Activated CD8-positive, alpha-beta memory T cell treated with anti-CD3 and anti-CD28 coated beads for 1 hour (primary cell): Measurements from ENCODE around the gene GABRG2.
"Not testable (repeated sequence)": the region's sequence is repeated elsewhere in the genome, so short reads cannot be mapped to it uniquely, and the experiment has no call there.

Experiments
- DNase-seq, 2 donors: peaks; one replicate each; pipeline ENCODE4 v3.0.0-alpha.2; 2020; ENCODE audit warnings: low read depth in 1 of 2; ENCODE audit errors: extremely low read depth in 1 of 2

Gene GABRG2

DNA sequence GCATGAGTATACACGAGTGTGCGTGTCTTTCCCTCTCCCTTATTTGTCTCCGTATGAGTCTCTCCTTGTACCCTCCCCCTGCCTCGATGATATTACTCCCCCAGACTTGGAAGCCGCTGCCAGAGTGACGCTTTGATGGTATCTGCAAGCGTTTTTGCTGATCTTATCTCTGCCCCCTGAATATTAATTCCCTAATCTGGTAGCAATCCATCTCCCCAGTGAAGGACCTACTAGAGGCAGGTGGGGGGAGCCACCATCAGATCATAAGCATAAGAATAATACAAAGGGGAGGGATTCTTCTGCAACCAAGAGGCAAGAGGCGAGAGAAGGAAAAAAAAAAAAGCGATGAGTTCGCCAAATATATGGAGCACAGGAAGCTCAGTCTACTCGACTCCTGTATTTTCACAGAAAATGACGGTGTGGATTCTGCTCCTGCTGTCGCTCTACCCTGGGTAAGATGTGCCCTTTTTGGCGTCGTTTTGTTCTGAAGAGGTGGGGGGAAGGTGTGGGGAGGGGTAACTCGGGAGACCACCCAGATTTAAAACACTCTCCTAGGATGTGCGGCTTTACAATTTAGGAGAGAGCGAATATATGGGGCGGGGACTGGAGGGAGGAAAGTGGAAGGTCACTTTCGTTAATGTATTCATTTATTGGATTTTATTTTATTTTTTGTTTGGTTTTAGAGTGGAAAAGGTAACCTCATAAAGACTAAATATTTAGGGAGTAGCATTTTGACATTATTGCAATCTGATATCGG is at the start of gene GABRG2:
Gene GABRG2, plus strand, starts transcription at position 119 of the 757 bp plus-strand sequence. Its CDS starts 227 bp downstream, at position 346.
- DNase-seq, result no peak

DNA sequence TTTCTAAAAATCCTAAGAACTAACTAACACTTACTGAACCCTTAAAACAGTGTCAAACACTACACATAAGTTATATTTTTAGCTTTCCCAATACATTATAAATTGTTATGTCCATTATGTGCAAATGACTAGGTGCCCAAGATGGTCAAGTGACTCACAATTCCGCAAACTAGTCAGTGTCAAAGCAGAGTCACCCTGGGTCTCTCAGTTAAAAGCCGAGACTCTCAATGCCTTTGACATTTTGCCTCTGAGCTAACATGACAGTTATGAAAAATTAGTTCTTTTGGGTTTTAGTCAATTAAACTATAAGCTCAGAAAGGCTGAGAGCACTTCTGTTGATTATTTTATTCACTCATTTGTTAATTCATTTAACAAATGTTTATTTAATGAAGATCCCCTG is 42.3 kb upstream of the GABRG2 start:
- no peak for DNase-seq

DNA sequence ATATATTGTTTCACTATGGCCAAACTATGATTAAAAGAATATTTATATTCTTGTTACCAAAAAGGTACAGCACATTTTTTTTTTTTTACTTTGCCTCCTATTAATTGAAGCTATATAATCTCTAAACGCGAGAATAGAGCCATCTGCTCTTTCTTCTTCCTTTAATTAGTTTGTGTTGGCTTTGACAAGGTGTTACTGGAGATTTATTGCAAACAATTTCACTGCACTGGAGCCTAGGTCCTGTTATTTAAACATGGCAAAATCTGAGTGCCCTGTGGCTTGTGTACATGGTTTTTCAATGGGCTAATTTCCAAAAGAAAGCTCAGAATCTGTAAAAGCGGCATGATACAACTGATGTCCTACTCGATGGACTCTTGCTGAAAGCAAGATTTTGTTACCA is 40.8 kb upstream of the GABRG2 start:
- no peak for DNase-seq

DNA sequence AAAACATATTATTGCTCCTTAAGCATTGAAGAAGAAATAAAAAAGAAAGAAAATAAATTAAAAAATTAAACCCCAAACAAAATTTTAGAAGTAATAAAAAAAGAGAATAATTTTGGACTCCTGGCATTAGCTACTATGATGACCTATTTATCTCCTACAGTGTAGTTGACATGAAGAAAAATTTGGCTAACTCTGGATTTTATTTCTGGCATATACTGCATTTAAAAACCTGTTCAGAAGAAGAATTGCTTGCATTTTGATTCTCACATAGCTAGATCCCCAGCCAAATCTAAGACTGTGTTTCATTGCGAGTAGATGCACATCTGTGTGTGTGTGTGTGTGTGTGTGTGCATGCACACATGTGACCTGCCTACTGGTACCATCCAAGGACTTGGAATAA is 30.1 kb upstream of the GABRG2 start:
- no peak for DNase-seq

DNA sequence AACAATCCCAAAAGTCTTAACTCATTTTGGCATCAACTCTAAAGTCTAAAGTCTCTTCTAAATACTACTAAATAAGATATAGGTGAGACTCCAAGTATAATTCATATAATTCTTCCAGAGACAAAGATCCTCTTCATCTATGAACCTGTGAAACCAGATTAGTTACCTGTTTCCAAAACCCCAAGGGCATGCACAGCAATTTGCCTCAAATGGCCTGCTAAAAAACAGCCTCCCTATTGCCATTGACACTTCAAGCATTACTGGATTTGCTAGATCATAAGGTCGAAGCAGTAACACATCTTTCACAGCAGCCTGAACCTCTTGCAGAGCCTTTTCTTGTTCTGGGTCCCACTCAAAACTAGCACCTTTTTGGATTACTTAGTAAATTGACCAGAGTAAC is 20.3 kb upstream of the GABRG2 start:
- DNase-seq, result no peak

DNA sequence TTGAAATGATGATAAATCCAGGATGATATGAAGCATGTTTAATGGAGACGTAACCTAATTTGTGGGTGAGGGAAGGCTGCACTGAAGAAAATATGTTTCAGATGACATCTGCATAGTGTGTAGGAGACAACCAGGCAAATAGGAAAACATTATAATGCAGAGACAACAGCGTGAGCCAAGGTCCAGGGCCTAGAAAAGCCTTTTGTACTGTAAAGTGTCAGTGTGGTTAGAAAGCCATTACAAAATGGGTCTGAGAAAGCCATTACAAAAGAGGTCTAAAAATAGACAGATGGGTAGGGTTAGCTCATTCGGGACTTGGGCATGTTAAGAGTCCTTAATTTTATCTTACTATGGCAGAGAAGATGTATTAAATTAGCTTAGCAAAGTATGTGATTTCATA is 14.9 kb upstream of the GABRG2 start:
- DNase-seq, result no peak

DNA sequence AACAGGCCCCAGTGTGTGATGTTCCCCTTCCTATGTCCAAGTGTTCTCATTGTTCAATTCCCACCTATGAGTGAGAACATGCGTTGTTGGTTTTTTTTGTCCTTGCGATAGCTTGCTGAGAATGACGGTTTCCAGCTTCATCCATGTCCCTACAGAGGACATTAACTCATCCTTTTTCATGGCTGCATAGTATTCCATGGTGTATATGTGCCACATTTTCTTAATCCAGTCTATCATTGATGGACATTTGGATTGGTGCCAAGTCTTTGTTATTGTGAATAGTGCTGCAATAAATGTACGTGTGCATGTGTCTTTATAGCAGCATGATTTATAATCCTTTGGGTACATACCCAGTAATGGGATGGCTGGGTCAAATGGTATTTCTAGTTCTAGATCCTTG is 12.5 kb upstream of the GABRG2 start:
- not testable (repeated sequence) for DNase-seq

DNA sequence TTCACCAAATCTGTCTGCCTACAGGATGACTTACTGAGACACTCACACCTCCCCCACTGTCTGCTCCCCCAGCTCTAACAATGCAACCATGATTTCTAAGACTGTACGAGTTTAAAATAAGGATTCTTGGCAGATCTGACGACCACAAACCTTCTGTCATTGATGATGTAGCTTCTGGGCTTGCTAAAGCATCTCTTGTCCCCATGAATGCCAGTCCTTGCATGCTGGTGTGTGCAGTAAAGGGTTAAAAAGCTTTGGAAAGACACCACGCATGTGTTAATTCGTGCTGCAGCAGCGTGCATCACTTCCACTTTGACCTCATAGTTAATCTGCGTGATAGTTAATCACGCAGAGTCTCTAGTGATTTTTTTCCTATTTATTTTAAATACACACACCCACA is 411 bp upstream of the GABRG2 start:
- DNase-seq, result no peak

DNA sequence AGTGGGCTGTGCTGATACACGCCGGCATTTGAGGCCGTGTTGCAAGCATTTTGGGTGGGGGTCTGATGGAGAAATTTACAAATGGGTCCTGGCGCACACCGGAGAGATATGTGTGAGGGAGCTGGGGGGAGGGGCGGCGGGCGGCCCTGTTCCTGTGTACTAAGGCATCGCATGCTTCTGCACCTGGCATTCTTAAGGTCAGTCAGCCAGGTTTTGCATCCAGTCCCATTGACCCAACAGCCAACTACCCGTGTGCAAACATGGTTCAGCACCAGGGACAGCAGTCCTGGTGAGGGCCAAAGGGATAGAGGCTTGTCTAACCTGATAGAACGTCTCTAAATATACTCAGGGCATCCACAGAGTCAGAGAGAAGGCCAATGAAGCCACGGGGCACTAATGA is 839 bp downstream of the GABRG2 start:
- no peak for DNase-seq

DNA sequence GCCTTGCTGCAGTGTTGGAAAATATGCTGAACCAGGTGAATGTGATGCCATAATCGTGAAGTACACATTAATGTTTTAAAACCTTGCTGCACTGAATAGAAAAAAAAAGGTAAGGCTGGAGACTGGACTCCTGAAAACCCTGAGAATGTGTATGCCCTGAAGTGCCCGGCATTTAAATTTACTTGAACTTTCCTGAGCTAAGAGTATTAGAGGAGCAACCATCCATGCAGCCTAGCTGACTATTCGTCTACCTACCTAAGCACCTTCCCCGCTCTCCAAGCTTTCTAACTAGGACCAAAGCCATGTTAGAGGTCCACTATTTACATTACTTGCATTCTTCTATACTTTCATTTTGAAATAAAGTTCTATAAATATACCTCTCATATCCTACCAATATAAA is 1.4 kb downstream of the GABRG2 start:
- no peak for DNase-seq

DNA sequence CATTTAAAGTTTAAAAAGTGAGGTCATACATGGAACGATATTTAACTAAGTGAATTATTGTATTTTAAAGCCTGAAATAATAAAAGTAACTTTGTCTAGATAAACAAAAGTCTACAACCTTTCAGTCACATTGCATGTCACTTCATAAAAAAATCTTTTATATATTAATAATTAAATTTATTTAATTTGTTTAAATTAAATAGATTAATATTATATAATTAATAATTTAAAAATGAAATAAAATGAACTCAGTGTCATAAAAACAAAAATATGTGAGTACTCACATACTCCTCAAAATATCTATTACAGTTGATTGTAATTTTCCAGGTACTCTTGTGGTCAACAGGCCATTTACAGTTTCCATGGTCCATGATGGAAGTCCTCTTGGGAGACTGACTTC is 11.2 kb downstream of the GABRG2 start:
- DNase-seq, result no peak

DNA sequence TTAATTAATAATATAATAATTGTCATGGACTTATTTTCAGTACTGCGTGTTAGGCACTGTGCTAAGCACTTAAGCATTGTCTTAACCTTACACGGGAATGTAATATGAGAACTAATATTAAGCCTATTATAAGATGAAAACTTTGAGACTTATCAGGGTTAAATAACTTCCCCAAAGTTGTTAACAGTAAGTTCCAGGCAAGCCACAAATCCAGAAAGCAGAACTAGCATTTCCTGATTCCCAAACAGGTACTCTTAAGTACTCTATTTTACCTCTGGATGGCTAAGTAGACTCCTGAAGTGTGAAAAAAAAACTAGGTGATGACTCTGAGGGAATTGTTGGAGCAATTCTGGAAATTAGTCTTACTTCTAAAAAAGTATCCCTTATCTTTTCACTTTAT is 23.8 kb downstream of the GABRG2 start:
- DNase-seq, result no peak

DNA sequence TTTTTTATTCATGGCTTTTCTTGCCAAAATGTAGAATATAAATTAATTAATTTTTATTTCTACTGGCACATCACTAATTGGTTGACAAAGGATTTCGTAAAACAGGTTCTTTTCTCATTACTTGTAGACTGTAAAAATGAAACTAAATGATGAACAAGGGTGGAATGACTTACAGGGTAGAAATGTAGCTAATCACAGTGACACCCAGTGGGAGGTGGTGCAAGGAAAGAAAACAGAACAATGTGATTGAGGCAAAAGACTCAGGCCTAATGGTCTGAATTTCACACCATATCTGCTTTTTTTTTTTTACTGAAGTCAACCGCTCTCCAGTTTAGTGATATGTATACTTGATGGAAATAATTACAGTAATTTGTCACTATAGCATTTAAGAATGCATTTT is 28.9 kb downstream of the GABRG2 start:
- no peak for DNase-seq

DNA sequence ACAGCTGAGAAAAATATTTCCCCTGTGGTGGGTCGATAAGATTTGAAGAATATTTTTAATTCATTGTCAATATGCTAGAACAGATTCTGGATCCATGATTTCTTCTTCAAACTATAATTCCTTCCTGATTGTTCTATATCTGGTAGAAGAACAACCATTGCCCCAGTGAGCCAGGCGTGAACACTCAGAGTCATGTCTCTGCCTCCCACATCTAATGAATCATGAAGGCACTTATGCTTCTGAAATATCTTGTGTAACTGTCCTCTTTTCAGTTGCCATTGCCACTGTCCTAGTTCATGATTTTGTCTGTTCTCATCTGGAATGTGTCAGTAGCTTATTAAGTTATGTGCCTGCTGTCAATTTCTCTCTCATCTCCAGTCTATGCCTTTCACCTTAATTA is 40.0 kb downstream of the GABRG2 start:
- DNase-seq, result no peak

DNA sequence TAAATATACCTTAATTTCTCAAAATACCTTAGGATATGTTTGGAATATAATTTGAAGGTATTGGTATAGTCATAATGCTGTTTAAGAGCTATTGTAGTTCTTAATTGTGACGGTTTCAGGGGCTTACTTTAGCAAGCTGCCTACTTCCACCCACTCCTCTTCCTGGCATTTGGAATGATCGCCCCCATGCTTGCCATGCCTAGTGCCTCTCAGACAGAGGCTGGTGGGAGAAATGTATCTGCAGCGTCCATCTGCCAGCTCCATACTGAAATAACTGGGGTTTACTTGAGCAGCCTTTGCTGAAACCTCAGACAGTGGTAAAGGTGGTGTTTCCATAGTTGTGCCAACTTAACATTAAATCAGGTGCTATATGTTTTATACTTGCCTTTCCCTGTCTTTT is 52.2 kb downstream of the GABRG2 start:
- no peak for DNase-seq

DNA sequence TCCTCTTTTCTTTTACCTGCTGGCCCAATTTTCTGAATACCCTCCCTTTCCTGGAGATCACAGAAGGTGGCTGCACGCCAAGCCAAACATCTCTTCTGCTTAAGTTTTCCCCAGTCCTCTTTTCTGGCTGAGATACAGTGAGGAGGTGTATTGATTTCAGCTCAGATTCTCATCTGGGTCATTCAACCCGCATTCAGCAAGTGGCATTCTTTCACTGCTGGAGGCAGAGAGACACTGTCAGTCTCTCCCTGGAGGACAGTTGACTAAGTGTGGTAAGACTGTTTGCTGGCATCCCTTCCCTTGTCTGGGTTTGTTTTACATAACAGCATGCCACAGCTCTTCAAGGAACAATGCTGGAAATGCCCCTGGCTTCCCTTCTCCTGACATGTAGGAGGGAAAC is 60.5 kb downstream of the GABRG2 start:
- no peak for DNase-seq

DNA sequence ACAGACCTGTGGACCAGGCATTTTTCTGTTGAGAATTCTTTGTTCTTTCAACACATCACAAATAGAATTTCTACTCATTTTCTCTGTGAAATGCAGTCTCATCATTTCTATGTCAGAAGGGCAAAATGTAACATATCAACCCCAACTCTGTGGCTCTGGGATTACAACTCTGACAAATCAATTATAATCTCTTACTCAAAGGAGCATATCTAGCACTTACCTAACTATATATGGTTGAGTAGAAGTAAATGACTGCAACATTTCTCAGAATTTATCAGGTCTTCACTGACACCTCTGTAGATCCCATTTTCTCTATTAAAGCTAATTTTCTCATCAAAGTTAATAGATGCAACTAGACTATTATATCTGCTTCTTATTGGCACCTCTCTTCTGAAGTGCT is 64.8 kb downstream of the GABRG2 start:
- DNase-seq, result no peak

DNA sequence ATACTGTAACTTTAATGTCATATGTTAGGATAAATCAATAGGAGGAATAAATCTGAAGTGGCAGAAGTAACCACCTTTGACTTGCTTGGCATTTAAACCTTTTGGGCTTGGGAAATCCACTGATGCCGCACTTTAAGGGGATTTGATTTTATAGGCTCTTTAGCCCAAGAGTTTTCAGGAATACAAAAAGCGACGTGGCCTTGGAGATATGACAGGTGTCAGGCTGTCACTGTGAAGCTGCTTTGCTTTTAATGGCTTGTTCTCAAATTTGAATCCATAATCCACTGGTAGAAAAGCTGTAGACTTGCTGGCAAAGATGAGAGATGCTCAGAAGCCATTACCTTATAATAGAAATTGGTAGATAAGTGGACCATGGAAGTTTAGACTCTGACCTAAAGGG is 71.6 kb downstream of the GABRG2 start:
- DNase-seq, result no peak

DNA sequence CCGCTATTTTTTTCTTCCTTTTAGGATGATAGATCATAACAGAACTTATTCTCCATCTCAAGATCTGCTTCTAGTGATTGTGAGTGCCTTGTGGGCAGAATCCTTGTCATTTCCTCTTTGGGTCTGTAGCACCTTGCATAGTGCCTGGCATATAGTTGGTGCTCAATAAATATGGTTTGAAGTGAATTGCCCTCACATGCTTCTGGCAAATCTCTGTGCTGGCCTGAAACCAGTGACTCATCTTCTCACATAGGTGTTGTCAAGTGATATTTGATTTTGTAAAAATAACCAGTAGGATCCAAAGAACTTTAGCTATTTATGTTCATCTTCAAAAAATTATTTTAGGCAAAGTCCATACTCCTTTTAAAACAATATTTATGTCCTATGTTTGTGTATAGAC is 86.7 kb downstream of the GABRG2 start:
- no peak for DNase-seq

DNA sequence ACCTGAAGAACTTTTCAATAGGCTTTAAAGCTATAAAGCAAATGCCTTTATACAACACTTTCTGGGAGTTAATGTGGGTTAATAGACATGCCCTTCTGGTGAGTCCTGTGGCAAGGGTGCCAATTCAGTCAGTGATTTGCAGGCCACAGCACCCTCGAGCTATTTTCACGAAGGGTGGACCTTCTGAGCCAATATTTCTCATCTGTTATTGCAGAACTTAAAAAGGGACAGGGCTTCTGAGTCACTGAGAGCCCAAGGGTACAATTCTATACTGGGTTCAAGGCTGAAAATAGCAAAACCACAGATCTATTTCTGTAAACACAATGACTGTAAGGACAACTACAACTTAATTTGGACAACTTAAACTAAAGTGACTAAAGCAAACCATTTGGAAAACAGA is 92.8 kb downstream of the GABRG2 start:
- no peak for DNase-seq

DNA sequence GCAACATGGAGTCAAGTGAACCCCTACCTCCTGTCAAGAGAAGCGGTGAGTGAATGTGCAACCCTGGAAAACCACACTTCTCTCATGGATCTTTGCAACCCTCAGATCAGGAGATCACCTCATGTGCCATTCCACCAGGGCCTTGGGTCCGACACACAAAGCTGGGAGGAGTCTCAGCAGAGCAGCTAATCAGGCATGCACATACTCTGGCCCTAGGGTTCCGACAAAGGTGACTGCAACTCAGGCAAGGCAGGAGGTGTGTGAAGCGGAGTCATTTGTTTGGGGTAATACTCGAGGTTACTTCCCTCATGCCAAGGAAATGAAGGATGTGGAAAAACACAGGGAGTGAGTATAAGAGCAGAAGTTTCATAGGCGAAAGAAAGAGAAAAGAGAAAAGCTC is 96.1 kb downstream of the GABRG2 start:
- no peak for DNase-seq

DNA sequence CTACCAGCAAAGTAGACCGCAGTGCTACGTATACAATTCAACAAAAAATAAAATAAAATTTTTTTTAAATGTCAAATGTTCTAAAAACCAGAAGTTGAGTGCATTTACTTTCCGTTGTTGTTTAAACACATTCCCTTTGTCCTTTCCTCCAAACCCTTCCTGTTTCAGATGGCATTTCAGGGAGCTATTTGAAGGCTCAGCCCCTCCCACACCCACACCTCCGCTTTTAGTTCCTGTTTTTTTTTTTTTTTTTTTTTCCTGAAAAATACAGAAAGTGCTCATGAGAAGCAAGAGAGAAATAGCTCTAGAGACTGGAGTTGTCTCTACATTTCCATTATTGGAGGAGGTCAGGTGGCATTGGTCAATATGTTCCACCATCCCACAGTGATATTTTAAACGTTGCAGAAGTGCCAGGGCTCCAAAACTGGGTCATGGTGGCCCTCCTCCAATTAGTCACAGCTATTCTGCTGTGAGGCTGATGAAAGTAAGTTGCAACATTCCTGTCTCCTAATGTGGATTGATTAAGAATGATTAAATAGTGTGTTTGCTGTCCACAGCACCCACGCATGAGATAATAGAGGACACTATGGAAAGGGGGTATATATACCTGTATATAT is 106.9 kb downstream of the GABRG2 start:
- DNase-seq, result no peak

DNA sequence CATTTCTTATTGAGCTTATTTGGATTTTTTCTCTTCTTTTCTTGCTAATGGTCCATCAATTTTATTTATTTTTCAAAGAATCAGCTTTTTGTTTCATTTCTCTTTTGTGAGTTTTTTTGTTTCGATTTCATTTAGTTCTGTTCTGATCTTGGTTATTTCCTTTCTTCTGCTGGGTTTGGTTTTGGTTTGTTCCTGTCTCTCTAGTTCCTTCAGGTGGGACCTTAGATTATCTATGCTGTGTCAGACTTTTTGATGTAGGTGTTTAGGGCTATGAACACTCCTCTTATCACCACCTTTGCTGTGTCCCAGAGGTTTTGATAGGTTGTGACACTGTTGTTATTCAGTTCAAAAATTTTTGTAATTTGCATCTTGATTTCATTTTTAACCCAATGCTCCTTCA is 119.8 kb downstream of the GABRG2 start:
- DNase-seq, result no peak
